ENCODE measurements around the gene TAF11.

The TAF11 gene

GRCh38 chr6:34875292-34876213 lies 12.3 kb downstream of the TAF11 start:
- H3K4me3 ChIP-seq (ENCODE audit: low read depth, low read length): no peak overlapping the region
- no peak for TF ChIP-seq CTCF (IDR thresholded peaks at IDR 0.05; ENCODE audit: insufficient read depth, low read length, missing control alignments)
- POLR2A ChIA-PET: no interaction called here
- CTCF ChIA-PET: no interaction called here
- DNase-seq (ENCODE audit: low read depth, low spot score): no peak

- no peak for TF ChIP-seq CTCF (IDR thresholded peaks at IDR 0.05; ENCODE audit: insufficient read depth, low read length, missing control alignments)
- ChIA-PET POLR2A (no interaction called here), CTCF (interaction anchor here (1.0 to 1.2 kb wide), 2 partner anchors 15 to 30 kb away, joined by 3 to 4 read pairs; no protein-coding TSS in a partner anchor)
- DNase-seq (ENCODE audit: low read depth, low spot score): no peak
- H3K4me3 ChIP-seq (ENCODE audit: low read depth, low read length): no peak overlapping the region
Observed at GRCh38 chr6:34872332-34872731, 15.5 kb downstream of the TAF11 start.

- DNase-seq (ENCODE audit: low read depth, low spot score): no peak
- TF ChIP-seq CTCF (IDR thresholded peaks at IDR 0.05; ENCODE audit: insufficient read depth, low read length, missing control alignments): no peak
- H3K4me3 ChIP-seq (ENCODE audit: low read depth, low read length): no peak overlapping the region
- CTCF ChIA-PET: interaction anchor here (1.2 kb wide), 1 partner anchor 29 kb away, joined by 3 read pairs; no protein-coding TSS in a partner anchor
- POLR2A ChIA-PET: no interaction called here
Observed at GRCh38 chr6:34871853-34872252, 16.0 kb downstream of the TAF11 start.

- TF ChIP-seq CTCF (IDR thresholded peaks at IDR 0.05; ENCODE audit: insufficient read depth, low read length, missing control alignments): no peak
- ChIA-PET CTCF (interaction anchor here (0.6 to 1.5 kb wide), 4 partner anchors 9 to 268 kb away, joined by 3 to 4 read pairs (median 3); no protein-coding TSS in a partner anchor), POLR2A (no interaction called here)
- no peak for DNase-seq (ENCODE audit: low read depth, low spot score)
- no peak overlapping the region for H3K4me3 ChIP-seq (ENCODE audit: low read depth, low read length)
Observed at GRCh38 chr6:34867484-34867883, 20.4 kb downstream of the TAF11 start.

GRCh38 chr6:34866509-34866908 lies 21.3 kb downstream of the TAF11 start:
- CTCF ChIA-PET: no interaction called here
- POLR2A ChIA-PET: no interaction called here
- TF ChIP-seq CTCF (IDR thresholded peaks at IDR 0.05; ENCODE audit: insufficient read depth, low read length, missing control alignments): no peak

GRCh38 chr6:34865107-34865506 lies 22.7 kb downstream of the TAF11 start:
- CTCF ChIA-PET: no interaction called here
- no peak overlapping the region for H3K4me3 ChIP-seq (ENCODE audit: low read depth, low read length)
- no peak for DNase-seq (ENCODE audit: low read depth, low spot score)
- no peak for TF ChIP-seq CTCF (IDR thresholded peaks at IDR 0.05; ENCODE audit: insufficient read depth, low read length, missing control alignments)
- POLR2A ChIA-PET: no interaction called here

More at GRCh38 chr6:34866509-34866908, 21.3 kb downstream of the TAF11 start:
- no peak for DNase-seq (ENCODE audit: low read depth, low spot score)
- H3K4me3 ChIP-seq (ENCODE audit: low read depth, low read length): no peak overlapping the region

Data from AG04449 (cell line).